Measurements from ENCODE around the gene FTH1.

DNA sequence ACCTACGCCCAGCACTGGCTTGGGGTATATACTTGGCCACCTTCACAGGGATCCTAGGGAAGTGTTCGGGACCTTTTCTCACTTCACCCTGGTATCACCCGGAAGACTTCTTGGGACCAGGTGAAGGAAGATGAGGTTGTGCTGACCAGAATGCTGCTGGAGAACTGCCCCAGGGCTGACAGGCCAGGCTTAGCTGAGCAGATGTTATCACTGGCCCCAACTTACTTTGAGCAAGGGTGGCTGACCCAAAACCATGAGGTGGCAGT is 4.5 kb downstream of the FTH1 start:
- TF ChIP-seq, protein P1, sequence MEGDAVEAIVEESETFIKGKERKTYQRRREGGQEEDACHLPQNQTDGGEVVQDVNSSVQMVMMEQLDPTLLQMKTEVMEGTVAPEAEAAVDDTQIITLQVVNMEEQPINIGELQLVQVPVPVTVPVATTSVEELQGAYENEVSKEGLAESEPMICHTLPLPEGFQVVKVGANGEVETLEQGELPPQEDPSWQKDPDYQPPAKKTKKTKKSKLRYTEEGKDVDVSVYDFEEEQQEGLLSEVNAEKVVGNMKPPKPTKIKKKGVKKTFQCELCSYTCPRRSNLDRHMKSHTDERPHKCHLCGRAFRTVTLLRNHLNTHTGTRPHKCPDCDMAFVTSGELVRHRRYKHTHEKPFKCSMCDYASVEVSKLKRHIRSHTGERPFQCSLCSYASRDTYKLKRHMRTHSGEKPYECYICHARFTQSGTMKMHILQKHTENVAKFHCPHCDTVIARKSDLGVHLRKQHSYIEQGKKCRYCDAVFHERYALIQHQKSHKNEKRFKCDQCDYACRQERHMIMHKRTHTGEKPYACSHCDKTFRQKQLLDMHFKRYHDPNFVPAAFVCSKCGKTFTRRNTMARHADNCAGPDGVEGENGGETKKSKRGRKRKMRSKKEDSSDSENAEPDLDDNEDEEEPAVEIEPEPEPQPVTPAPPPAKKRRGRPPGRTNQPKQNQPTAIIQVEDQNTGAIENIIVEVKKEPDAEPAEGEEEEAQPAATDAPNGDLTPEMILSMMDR (IDR thresholded peaks at IDR 0.05; ENCODE audit: poor library complexity, severe bottlenecking): no peak
- TF ChIP-seq, protein P2, sequence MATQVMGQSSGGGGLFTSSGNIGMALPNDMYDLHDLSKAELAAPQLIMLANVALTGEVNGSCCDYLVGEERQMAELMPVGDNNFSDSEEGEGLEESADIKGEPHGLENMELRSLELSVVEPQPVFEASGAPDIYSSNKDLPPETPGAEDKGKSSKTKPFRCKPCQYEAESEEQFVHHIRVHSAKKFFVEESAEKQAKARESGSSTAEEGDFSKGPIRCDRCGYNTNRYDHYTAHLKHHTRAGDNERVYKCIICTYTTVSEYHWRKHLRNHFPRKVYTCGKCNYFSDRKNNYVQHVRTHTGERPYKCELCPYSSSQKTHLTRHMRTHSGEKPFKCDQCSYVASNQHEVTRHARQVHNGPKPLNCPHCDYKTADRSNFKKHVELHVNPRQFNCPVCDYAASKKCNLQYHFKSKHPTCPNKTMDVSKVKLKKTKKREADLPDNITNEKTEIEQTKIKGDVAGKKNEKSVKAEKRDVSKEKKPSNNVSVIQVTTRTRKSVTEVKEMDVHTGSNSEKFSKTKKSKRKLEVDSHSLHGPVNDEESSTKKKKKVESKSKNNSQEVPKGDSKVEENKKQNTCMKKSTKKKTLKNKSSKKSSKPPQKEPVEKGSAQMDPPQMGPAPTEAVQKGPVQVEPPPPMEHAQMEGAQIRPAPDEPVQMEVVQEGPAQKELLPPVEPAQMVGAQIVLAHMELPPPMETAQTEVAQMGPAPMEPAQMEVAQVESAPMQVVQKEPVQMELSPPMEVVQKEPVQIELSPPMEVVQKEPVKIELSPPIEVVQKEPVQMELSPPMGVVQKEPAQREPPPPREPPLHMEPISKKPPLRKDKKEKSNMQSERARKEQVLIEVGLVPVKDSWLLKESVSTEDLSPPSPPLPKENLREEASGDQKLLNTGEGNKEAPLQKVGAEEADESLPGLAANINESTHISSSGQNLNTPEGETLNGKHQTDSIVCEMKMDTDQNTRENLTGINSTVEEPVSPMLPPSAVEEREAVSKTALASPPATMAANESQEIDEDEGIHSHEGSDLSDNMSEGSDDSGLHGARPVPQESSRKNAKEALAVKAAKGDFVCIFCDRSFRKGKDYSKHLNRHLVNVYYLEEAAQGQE (IDR thresholded peaks at IDR 0.05; ENCODE audit: borderline replicate concordance): no peak
- no peak for TF ChIP-seq EP300 (conservative IDR thresholded peaks at IDR 0.05; ENCODE audit: poor library complexity, severe bottlenecking)
- no peak for TF ChIP-seq POLR2AphosphoS5 (IDR thresholded peaks at IDR 0.05)
- no peak for TF ChIP-seq SMC3 (conservative IDR thresholded peaks at IDR 0.05; ENCODE audit: poor library complexity)
- TF ChIP-seq TAF1 (IDR thresholded peaks at IDR 0.05; ENCODE audit: low read depth): no peak
